ENCODE results near the gene ARHGAP24.
"Not testable (repeated sequence)": the region's sequence is repeated elsewhere in the genome, so short reads cannot be mapped to it uniquely, and the experiment has no call there.

The ARHGAP24 gene

DNA sequence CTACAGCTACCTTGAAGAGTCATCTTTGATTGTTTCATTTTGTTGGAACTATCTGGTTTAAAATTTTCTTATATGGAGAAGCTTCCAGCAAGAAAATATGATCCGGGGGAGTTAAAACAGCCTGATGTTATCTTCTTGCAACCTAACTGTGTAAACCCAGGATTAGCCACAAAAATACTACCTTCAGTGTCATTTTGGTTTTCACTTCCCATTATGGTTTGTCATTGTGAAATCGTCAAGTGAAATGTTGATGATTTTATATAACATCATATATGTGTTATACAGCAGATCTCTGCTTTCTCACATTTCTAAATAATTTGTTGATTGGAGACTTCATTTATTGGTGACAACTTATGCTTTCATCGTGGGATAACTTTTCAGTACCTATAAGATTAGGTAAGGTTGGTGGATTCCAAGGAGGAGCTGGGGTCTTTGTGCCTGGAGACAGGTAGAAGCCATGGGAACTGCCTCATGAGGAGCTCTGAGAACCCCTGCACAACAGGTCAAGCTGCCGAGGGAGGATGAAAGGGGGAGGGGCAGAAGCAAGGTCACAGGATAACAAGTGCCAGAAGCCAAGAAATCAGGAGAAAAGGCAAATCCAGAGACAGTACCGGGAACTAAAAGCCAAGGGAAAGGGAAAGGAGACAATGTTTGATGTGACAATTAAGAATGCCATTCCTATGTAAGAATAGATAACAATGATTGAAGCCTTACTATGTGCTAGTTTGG lies 7.2 kb downstream of the ARHGAP24 start:
- DNase-seq (ENCODE audit: low read depth in 2 of 2), result no peak

DNA sequence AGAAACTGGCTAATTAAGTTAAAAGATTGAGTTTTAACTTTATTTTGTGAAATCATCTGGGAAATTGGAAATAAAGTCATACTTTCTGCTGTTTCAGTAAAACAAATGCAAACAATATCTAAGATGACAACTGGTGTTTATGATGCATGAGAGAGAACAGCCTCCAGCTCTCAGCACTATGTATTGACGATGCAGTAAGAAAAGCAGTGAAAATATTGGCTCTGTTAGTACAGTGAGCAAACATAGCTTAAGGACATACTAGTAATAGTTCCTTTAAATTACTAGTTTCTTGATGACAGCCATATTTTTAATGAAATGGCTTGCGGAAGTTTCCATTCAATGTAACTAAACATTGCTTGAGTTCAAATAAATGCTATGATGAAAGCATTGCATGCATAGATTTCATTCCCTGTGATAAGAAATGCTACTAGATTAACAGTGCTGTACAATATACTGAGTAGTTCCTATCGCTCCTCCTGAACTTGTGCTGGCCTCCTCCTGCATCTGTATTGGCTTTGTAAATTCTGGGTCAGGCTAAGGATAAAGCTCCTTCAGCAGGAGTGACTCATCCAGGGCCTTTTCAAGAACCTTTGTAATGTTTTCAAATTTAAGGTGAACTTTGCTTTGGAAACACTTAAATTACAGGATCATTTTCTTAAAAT lies 11.6 kb downstream of the ARHGAP24 start:
- DNase-seq (ENCODE audit: low read depth in 2 of 2), result no peak

DNA sequence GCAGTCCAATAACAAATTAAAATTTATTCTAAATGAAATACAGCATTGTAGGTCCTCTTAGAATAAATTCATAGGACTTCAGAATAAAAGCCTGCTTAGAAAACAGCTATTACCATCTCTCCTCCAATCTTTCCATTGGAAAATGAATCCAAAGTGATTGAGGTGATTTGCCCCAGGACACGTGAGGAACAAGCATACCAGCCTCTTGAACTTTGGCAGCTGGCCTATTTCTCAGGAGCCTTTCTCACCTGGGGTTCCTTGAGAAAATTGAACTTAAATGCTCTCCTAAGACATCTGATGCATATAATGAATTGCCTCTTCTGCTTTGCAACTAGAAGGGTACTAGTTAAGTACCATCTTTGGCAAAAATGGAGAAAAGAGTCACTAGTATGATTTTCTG lies 13.5 kb downstream of the ARHGAP24 start:
- DNase-seq (ENCODE audit: low read depth in 2 of 2), result no peak

DNA sequence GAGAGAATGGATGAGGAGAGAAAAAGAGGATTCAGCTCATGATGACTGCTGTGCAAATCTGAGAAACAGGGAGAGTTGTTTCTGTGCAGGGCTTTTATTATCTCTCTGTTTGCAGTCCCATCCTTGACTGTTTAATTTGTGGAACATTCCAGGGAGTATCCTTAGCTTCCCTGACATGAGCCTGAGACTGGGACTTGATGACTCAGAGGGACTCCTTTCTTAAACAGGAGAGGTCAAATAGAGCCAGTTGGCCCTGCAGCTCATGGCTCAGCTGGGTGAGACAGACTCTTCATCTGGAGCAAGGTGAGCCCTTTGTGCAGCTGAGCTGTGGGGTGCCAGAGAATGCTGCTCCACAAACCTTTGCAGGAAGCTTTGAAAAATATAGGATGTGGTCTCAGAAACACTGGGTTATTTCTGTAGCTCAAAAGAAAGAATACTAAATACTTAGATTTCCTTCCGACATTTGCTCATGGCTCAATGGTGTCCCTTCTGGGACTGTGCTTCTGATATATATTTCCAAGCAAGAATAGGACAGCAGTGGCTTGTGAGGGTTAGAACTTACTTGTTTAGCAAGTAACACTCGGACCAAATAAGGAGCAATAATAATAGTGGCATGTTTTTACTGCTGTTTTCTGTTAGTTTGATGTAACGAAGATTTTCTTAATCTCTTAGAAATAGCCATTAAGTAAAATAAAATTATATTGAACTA lies 14.5 kb downstream of the ARHGAP24 start:
- no peak for DNase-seq (ENCODE audit: low read depth in 2 of 2)

DNA sequence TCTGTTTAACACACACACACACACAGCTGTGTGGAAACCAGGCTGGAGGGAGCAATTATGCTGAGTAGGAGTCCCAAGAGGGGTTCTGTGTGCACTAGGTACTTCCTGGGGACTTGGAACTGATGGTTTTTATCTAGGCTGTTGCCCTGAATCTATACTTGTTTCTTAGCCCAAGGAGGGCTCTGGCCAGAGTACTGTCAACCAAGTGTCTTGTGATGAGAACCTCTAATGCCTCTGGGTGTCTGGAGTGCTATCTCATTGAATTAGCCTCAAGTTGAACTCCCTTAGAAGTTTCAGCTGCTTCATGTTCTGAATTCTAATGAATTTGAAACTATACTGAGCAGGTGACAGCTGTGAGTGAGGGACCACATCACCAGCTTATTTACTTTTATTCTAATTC lies 16.6 kb downstream of the ARHGAP24 start:
- no peak for DNase-seq (ENCODE audit: low read depth in 2 of 2)

DNA sequence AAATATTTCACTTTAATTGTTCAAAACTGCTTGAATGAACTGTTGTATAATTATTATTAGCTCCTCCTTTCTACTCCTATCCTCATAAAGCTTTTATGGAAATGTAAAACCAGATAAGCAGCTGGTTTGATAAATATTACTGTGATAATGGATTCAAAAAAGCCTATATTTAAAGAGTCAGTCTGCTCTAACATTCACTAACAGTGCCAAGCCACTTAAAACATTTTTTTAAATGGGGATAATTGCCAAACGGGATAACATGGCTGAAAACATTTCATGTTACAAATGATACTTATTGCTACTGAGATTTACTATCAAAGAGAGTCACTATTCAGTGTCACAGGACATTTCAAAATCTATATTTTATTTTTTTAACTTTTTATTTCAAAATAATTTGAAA lies 17.4 kb downstream of the ARHGAP24 start:
- no peak for DNase-seq (ENCODE audit: low read depth in 2 of 2)

DNA sequence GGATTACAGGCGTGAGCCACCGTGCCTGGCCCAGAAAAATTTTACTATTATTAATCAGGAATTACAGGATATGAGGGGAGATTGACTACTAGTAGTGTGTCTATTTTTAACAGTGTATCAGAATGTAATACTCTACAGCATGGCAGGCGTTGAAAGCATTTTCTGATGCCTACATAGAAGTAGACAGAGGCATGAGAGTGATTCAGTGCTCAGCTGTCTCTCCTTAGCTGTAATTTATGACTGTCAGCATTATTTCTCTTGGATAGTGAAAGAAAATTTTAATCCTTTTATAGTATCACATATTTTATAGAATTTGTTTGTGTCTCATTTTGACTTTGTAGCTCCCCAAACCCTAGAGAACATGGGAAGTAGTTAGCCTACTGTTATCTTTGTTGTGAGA lies 20.7 kb downstream of the ARHGAP24 start:
- DNase-seq (ENCODE audit: low read depth in 2 of 2), result no peak

DNA sequence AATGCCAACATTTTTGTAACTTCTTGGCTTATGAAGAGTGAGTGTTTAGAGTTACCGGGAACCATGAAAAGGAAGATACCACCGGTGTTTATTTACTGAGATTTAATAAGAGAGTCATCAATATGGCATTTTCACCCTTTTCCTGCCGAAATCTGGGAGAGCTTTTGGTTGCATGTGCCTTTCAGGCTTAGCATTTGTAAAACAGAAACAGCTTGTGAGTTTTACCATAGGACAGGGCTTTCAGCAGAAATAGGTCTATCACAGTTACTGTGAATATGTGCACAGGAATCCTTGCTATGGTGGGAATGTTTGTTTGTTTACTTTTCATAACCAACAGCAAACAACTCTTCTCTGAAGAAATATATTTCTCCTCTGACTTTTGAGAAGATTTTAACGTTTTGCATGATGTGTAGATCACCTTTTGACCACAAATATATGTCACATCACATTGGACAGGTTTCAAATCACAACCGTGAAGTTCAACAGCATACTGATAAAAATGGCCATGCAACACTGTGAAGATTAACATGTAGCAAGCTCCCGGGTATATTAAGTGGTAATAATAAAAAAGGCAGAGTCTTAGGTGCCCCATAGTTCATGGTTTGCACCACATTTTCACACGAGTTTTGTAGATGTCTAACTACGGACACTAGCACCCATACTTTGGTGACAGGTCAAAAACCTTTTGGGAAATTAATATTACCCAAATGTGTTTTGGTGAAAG lies 21.3 kb downstream of the ARHGAP24 start:
- DNase-seq (ENCODE audit: low read depth in 2 of 2), result no peak

DNA sequence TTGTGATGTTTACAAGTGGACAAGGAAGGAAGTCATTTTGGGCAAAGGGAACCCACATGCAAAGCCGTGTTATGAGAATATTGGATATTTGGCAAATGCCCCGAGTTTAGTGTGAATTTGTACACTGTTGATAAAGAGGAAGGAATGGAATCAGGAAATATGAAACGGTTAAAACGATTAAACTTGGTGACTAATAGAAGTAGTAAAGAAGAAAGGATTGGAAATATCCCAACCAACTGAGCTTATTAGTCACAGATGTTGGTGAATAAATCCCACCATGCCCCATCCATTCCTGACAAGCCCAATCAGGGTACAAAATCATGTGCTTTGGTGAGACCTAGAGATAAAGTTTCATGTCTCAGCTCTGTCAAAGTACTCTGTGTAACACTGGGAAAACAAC lies 22.0 kb downstream of the ARHGAP24 start:
- no peak for DNase-seq (ENCODE audit: low read depth in 2 of 2)

DNA sequence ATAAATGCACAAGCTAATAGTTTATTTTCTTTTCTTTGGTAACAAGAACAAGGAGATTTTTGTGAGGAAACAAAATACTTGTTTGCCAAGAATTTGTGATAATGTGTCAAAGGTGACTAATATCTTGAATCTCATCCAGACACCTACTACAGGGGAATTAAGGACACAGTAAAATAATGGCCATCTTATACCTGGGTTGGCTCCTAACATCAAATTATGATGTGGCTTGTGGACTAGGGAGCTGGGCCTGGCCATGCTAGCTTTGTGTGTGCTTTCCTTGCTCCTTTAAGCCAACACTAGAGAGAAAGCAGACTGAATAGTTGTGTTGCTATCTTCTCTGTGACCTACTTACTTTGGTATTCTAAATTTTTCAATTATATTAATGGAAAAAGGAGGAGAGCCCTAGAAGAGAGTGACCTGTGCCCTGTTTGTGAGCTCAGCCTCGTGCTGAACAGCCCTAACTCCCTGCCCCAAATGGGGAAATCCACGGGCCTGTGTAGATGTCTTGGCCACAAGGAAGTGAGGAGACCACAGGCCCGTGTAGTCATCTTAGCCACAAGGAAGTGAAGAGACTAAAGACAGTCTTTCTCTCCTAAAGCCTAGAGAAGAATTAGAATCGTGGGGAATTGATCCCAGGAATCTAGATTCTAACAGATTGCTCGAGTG lies 23.3 kb downstream of the ARHGAP24 start:
- DNase-seq (ENCODE audit: low read depth in 2 of 2), result no peak

DNA sequence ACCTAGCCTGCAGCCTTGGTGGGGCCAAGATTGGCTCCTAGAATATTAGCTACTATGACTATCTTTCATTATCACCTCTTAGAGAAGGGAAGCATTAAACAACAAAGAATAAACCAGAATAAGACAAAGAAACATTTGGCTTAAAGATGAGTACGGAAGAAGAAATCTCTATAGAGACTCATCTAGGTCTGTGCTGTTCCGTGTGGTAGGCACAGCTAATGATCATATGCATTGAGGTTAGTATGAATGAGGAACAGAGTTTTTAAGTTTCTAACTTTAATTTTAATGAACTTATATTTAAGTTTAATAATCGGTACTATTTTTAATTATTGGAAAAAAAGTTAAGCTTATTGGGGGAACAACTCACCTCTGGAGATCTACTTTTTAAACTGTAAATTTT lies 24.6 kb downstream of the ARHGAP24 start:
- no peak for DNase-seq (ENCODE audit: low read depth in 2 of 2)

DNA sequence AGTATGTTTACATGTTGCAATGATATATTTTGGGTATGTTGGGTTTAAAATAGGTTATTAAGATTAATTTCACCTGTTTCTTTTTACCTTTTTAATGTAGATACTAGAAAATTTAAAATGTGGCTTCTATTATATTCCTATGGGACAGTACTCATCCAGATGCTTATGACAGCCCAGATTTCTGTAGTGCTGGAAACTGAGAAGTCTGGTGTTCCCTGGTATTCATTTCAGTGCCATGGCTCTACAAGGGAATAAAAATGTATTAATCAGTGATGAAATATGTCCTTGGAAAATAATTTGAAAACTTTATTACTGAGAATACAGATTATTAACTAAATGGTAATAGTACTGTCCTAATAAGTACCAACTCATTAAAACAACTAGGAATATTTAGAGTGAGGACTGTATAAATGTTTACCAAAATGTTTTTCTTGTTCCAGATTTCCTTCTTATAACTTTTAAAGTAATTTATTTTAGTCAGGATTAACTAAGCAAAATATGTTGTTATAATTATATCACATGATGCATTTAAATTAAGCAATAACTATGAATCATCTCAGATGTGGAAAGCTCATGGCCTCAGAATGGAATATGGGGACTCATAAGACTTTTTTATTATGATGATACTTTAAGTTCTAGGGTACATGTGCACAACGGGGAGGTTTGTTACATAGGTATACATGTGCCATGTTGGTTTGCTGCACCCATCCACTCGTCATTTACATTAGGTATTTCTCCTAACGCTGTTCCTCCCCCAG lies 25.3 kb downstream of the ARHGAP24 start:
- DNase-seq (ENCODE audit: low read depth in 2 of 2), result no peak

DNA sequence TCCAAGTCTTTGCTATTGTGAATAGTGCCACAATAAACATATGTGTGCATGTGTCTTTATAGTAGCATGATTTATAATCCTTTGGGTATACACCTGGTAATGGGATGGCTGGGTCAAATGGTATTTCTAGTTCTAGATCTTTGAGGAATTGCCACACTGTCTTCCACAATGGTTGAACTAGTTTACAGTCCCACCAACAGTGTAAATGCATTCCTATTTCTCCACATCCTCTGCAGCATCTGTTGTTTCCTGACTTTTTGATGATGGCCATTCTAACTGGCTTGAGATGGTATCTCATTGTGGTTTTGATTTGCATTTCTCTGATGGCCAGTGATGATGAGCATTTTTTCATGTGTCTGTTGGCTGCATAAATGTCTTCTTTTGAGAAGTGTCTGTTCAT lies 26.2 kb downstream of the ARHGAP24 start:
- not testable (repeated sequence) for DNase-seq (ENCODE audit: low read depth in 2 of 2)

DNA sequence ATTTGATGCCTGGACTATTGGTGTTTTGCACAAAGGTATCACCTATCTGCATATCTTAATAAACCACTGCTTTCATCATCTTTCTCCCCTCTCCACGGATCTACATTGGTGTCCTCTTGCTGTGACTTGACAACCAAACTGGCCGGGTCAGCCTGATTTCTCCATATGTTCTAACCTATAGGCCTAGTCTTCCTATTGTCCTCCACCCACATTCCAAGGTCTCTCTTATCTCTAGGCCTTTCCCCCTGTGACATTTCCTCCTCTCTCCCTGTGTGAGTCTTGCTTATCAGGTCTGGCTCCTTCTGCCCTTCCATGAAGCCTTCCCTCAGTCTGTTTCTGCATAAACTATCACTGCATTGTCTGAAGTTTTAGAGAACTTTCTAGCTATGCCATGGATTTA lies 33.7 kb downstream of the ARHGAP24 start:
- no peak for DNase-seq (ENCODE audit: low read depth in 2 of 2)

DNA sequence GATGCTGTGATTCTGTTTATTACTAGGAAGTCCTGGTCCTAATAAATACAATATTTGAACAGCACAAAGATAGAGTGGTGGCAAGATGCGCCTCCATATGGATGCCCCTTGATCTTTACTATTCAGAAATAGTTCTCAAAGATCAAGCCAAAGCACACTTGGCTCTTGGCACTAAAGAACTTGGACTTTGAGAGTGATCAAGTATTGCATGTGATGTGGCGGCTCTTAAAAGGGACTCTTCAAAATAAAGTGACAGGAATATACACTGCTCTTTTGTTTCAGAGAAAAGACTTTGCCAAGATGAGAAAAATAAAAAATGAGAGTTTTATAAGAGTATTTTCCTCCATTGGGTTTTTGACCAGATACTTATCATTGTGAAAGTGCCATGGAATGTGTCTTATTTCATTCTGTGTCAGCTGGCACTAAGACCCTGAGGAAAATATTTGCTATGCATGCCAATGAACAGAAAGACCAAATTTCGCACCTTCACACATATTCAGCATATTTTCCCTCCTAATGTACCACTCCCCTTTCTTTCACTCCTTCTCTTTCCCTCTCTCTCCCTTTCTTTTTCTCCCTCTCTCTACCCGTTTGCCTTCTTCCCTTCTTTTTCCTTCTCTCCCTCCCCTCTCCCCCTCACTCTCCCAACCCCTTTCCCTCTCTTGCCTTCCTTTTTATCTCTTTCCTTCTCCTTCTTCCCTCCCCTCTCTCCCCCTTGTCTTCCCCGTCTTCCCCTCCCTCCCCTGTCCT lies 35.1 kb downstream of the ARHGAP24 start:
- no peak for DNase-seq (ENCODE audit: low read depth in 2 of 2)

DNA sequence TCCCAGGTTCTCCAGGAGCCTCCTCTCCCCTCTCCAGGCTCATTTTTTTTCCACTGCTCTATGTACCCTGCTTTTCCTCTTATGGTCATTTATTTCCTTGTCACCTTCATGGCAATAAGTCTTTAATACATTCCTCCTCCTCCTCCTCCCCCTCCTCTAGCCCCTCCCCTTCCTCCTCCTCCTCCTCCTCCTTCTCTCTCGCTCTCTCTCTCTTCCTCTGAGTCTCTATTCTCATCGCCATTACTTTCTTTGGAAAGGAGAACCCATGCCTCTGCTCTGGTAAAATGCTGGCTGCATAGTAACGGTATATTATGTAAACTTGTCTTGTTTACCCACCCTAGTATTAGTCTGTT lies 35.7 kb downstream of the ARHGAP24 start:
- DNase-seq (ENCODE audit: low read depth in 2 of 2), result no peak

DNA sequence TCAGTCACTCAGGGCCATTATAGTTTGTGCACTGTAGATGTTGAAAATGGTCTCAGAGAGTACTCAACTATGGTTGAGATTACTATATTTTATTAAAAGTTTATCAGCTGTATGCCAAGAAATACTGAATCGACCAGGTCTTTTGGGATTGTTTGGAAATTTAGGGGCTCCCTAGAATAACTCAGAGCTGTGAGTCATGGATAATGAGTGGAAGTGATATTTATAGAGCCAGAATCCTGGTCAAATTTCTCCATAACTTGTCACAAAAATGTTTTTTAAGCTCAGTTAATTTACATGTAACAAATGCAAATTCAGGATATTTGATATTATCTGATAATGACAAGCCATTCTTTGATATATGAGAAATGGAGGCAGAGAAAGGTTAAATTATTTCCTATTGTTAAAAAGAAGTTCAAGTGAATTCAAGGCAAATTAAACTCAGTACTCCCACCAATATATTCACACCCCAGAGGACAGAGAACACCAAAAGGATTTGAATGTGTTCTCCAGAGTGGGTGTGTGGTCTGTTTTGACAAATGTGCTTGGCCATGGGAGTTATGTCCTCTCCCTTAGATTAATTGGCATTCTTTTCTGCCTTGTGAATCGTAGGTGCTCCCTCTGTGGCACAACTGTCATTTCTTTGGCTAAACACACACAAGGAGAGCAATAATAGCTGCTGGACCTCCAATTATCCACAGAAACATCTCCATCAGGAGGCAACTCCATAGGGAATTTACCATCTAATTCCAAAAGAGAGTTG lies 37.7 kb downstream of the ARHGAP24 start:
- DNase-seq (ENCODE audit: low read depth in 2 of 2), result no peak

DNA sequence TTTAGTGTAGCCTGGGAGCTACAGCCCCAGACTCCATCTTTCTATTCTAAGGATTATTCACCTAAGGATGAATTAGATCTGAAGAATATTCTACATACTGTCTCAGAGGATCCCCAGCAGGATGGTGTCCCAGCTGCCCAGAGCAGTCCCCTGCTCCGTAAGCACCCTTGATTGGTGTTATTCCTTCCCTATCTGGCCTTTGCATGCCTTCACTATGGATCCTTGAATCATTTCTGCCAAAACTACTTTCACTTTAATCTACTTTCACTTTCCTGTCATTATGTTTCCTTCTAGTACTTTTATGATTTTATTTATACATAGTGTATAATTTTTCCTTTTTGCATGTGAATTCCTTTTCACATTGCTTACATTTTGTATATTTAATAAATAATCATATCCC lies 39.2 kb downstream of the ARHGAP24 start:
- DNase-seq (ENCODE audit: low read depth in 2 of 2), result no peak

DNA sequence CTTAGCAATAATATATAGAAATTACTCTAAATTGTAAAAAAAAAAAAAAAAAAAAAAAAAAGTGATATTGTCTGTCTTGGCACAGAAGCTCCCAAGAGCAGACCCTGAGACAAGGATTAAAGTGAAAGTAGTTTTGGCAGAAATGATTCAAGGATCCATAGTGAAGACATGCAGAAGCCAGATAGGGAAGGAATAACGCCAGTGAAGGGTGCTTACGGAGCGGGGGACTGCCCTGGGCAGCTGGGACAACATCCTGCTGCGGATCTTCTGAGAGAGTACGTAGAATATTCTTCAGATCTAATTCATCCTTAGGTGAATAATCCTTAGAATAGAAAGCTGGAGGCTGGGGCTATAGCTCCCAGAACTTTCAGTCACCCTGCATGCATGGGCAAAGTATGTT lies 39.8 kb downstream of the ARHGAP24 start:
- no peak for DNase-seq (ENCODE audit: low read depth in 2 of 2)

DNA sequence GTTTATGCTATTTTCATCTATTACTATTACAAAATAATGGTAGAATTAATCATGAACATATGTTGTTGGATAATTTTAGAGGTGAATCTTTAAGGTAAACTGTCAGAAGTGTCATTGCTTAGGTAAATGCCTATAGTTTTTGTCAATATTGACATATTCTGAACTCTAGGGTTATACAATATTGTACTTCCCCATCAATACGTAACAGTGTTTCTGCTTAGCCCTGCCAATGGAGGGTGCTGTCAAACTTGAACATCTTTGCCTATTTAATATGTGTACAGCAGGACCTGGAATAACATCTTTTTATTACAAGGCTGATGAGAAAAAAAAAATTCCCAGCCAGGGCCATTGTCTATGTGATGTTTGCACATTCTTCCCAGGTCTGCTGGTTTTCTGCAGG lies 40.8 kb downstream of the ARHGAP24 start:
- no peak for DNase-seq (ENCODE audit: low read depth in 2 of 2)
